ENCODE measurements around the gene ZNRF1.

GRCh38 chr16:75065521-75066149 is 66.8 kb downstream of the ZNRF1 start:
- no peak for TF ChIP-seq CTCF (IDR thresholded peaks at IDR 0.05; ENCODE audit: low read depth, low read length, missing input control)
- no peak for TF ChIP-seq ATF3 (IDR thresholded peaks at IDR 0.05)
- TF ChIP-seq REST (IDR thresholded peaks at IDR 0.05), result no peak
